Colon (tissue), 2 donors: ENCODE data around the gene ARID1B.

ENCODE experiments used
- FAIRE-seq: peaks from 2 replicates; lab custom pipeline; 2012; peaks lifted over from hg19 to GRCh38; lab: Jason Lieb, UNC
- donor health status: control.
- donor health status: control.

ARID1B gene

GRCh38 chr6:157077251-157077650, 300.1 kb downstream of the ARID1B start:
- no peak for FAIRE-seq

GRCh38 chr6:157078326-157078725, 301.1 kb downstream of the ARID1B start:
- FAIRE-seq, result no peak

- FAIRE-seq, result no peak
These were observed 302.1 kb downstream of the ARID1B start for GRCh38 chr6:157079277-157079676.

- FAIRE-seq, result no peak
These were observed 302.6 kb downstream of the ARID1B start for GRCh38 chr6:157079771-157080170.

GRCh38 chr6:157080986-157081391, 303.8 kb downstream of the ARID1B start:
- FAIRE-seq, result no peak

GRCh38 chr6:157083343-157083742, 306.2 kb downstream of the ARID1B start:
- no peak for FAIRE-seq

- FAIRE-seq, result no peak
These were observed 309.5 kb downstream of the ARID1B start for GRCh38 chr6:157086632-157087031.

GRCh38 chr6:157087974-157088373, 310.8 kb downstream of the ARID1B start:
- FAIRE-seq, result no peak

- no peak for FAIRE-seq
These were observed 311.7 kb downstream of the ARID1B start for GRCh38 chr6:157088841-157089240.

GRCh38 chr6:157089258-157089657, 312.1 kb downstream of the ARID1B start:
- FAIRE-seq, result no peak

- no peak for FAIRE-seq
These were observed 312.7 kb downstream of the ARID1B start for GRCh38 chr6:157089851-157090250.

- no peak for FAIRE-seq
These were observed 313.6 kb downstream of the ARID1B start for GRCh38 chr6:157090736-157091135.

GRCh38 chr6:157091243-157091642, 314.1 kb downstream of the ARID1B start:
- no peak for FAIRE-seq

GRCh38 chr6:157091856-157092460, 314.8 kb downstream of the ARID1B start:
- no peak for FAIRE-seq

GRCh38 chr6:157092736-157093135, 315.6 kb downstream of the ARID1B start:
- no peak for FAIRE-seq

- FAIRE-seq, result no peak
These were observed 316.4 kb downstream of the ARID1B start for GRCh38 chr6:157093536-157093935.

GRCh38 chr6:157094038-157094437, 316.9 kb downstream of the ARID1B start:
- FAIRE-seq, result no peak

GRCh38 chr6:157095084-157095483, 317.9 kb downstream of the ARID1B start:
- no peak for FAIRE-seq

- no peak for FAIRE-seq
These were observed 318.4 kb downstream of the ARID1B start for GRCh38 chr6:157095569-157095968.

- no peak for FAIRE-seq
These were observed 318.9 kb downstream of the ARID1B start for GRCh38 chr6:157096105-157096504.

- no peak for FAIRE-seq
These were observed 319.3 kb downstream of the ARID1B start for GRCh38 chr6:157096522-157096921.

- FAIRE-seq, result no peak
These were observed 320.2 kb downstream of the ARID1B start for GRCh38 chr6:157097255-157097955.

- no peak for FAIRE-seq
These were observed 321.8 kb downstream of the ARID1B start for GRCh38 chr6:157098999-157099398.
